ENCODE data around the gene IRX2. TPM values are rescaled to one million over a fixed set of nuclear protein-coding genes. Genes with fewer than 3 reads are reported as not detected.

Gene IRX2
- total and polyA plus RNA-seq, 2 of the 8 experiments (the other 6 are each of a cell fraction or from before 2014, with no cell fraction given) = 23.4 to 40.4 TPM

DNA sequence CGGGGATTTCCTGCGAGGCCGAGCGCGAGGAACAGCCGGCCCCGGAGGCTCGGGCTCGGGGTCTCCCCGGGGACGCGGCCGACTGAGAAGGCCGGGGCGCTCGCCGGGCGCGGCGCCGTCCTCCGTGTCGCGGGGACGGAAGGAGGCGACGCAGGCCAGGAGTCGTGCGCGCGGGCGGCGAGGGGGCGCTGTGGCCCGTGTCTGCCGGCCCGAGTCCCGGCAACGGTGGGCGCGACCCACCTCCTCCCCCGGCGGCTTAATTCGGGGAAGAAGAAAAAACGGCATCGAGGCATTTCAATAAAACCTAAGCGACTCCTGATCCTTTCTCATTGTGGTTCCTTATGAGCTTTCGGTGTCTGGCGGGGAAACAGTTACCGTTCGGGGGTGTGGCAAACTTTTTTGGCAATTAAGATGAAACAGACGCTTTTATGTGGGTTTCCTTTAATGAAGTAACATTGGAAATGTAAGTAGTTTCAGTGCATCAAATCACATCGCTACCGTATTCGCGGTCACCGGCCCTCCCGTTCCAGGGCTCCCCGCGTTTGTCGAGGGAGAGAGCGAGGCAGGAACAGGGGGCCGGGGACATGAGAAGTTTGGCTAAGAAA, 3.7 kb upstream of the IRX2 start (continued):
- TF ChIP-seq, protein P1, sequence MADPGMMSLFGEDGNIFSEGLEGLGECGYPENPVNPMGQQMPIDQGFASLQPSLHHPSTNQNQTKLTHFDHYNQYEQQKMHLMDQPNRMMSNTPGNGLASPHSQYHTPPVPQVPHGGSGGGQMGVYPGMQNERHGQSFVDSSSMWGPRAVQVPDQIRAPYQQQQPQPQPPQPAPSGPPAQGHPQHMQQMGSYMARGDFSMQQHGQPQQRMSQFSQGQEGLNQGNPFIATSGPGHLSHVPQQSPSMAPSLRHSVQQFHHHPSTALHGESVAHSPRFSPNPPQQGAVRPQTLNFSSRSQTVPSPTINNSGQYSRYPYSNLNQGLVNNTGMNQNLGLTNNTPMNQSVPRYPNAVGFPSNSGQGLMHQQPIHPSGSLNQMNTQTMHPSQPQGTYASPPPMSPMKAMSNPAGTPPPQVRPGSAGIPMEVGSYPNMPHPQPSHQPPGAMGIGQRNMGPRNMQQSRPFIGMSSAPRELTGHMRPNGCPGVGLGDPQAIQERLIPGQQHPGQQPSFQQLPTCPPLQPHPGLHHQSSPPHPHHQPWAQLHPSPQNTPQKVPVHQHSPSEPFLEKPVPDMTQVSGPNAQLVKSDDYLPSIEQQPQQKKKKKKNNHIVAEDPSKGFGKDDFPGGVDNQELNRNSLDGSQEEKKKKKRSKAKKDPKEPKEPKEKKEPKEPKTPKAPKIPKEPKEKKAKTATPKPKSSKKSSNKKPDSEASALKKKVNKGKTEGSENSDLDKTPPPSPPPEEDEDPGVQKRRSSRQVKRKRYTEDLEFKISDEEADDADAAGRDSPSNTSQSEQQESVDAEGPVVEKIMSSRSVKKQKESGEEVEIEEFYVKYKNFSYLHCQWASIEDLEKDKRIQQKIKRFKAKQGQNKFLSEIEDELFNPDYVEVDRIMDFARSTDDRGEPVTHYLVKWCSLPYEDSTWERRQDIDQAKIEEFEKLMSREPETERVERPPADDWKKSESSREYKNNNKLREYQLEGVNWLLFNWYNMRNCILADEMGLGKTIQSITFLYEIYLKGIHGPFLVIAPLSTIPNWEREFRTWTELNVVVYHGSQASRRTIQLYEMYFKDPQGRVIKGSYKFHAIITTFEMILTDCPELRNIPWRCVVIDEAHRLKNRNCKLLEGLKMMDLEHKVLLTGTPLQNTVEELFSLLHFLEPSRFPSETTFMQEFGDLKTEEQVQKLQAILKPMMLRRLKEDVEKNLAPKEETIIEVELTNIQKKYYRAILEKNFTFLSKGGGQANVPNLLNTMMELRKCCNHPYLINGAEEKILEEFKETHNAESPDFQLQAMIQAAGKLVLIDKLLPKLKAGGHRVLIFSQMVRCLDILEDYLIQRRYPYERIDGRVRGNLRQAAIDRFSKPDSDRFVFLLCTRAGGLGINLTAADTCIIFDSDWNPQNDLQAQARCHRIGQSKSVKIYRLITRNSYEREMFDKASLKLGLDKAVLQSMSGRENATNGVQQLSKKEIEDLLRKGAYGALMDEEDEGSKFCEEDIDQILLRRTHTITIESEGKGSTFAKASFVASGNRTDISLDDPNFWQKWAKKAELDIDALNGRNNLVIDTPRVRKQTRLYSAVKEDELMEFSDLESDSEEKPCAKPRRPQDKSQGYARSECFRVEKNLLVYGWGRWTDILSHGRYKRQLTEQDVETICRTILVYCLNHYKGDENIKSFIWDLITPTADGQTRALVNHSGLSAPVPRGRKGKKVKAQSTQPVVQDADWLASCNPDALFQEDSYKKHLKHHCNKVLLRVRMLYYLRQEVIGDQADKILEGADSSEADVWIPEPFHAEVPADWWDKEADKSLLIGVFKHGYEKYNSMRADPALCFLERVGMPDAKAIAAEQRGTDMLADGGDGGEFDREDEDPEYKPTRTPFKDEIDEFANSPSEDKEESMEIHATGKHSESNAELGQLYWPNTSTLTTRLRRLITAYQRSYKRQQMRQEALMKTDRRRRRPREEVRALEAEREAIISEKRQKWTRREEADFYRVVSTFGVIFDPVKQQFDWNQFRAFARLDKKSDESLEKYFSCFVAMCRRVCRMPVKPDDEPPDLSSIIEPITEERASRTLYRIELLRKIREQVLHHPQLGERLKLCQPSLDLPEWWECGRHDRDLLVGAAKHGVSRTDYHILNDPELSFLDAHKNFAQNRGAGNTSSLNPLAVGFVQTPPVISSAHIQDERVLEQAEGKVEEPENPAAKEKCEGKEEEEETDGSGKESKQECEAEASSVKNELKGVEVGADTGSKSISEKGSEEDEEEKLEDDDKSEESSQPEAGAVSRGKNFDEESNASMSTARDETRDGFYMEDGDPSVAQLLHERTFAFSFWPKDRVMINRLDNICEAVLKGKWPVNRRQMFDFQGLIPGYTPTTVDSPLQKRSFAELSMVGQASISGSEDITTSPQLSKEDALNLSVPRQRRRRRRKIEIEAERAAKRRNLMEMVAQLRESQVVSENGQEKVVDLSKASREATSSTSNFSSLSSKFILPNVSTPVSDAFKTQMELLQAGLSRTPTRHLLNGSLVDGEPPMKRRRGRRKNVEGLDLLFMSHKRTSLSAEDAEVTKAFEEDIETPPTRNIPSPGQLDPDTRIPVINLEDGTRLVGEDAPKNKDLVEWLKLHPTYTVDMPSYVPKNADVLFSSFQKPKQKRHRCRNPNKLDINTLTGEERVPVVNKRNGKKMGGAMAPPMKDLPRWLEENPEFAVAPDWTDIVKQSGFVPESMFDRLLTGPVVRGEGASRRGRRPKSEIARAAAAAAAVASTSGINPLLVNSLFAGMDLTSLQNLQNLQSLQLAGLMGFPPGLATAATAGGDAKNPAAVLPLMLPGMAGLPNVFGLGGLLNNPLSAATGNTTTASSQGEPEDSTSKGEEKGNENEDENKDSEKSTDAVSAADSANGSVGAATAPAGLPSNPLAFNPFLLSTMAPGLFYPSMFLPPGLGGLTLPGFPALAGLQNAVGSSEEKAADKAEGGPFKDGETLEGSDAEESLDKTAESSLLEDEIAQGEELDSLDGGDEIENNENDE (IDR thresholded peaks at IDR 0.05; ENCODE audit: insufficient replicate concordance, low read length) = no peak
- TF ChIP-seq YY1 (IDR thresholded peaks at IDR 0.05; ENCODE audit: low read depth, low read length) (no peak), EGR1 (IDR thresholded peaks at IDR 0.05; ENCODE audit: borderline replicate concordance, low read depth, low read length) (no peak), HDAC2 (IDR thresholded peaks at IDR 0.05; ENCODE audit: borderline replicate concordance in 1 of 2, low read depth in 2 of 2, low read length in 2 of 2) (peak in 1 of 2 experiments; percentile 30; a peak in 1 of 4 replicates), FOSL1 (IDR thresholded peaks at IDR 0.05; ENCODE audit: insufficient read depth, low read depth, low read length) (no peak), SP4 (IDR thresholded peaks at IDR 0.05; ENCODE audit: low read length) (no peak), CBX8 (IDR thresholded peaks at IDR 0.05; ENCODE audit: borderline replicate concordance, low read depth, low read length) (no peak)
- TF ChIP-seq, protein P2, sequence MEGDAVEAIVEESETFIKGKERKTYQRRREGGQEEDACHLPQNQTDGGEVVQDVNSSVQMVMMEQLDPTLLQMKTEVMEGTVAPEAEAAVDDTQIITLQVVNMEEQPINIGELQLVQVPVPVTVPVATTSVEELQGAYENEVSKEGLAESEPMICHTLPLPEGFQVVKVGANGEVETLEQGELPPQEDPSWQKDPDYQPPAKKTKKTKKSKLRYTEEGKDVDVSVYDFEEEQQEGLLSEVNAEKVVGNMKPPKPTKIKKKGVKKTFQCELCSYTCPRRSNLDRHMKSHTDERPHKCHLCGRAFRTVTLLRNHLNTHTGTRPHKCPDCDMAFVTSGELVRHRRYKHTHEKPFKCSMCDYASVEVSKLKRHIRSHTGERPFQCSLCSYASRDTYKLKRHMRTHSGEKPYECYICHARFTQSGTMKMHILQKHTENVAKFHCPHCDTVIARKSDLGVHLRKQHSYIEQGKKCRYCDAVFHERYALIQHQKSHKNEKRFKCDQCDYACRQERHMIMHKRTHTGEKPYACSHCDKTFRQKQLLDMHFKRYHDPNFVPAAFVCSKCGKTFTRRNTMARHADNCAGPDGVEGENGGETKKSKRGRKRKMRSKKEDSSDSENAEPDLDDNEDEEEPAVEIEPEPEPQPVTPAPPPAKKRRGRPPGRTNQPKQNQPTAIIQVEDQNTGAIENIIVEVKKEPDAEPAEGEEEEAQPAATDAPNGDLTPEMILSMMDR (IDR thresholded peaks at IDR 0.05; ENCODE audit: control extremely low read depth in 1 of 3, insufficient read depth in 1 of 3, low read depth in 1 of 3, low read length in 3 of 3) = peak in 2 of 3 experiments; percentile 35 to 39; a peak in 3 of 4 replicates
